HepG2 (cell line): ENCODE data around the gene FCAR. TPM values are rescaled to one million over a fixed set of nuclear protein-coding genes. Genes with fewer than 3 reads are reported as not detected.
"Not testable (repeated sequence)": the region's sequence is repeated elsewhere in the genome, so short reads cannot be mapped to it uniquely, and the experiment has no call there.

Experiments
- ATAC-seq: fragments of 200-7000 bp; cut with Tn5 transposase; 3 replicates; pipeline ENCODE4 v1.9.1; 2020; ENCODE audit warnings: mild to moderate bottlenecking, moderate library complexity
- BruUV-seq: library from RNA; stranded (reverse); fragments of 400-500 nt; replicated peaks from 2 replicates; lab custom pipeline; 2021; lab: Mats Ljungman, UMichigan
- CTCF ChIA-PET: fragments of 300-600 bp; formaldehyde crosslinking; extraction: SDS; loops from one replicate; lab custom pipeline; 2021; ENCODE audit warnings: low total read pairs, inconsistent platforms, low intra/inter-chr PET ratio; lab: Yijun Ruan, JAX
- POLR2A ChIA-PET: fragments of 350-600 bp; sonication (Branson Sonifier 250); formaldehyde crosslinking; loops from one replicate; lab custom pipeline; 2020; ENCODE audit warnings: antibody characterized with exemption, inconsistent platforms; lab: Yijun Ruan, JAX
- DNase-seq: peaks from one replicate; pipeline ENCODE4 v3.0.0-alpha.2; 2015; ENCODE audit warnings: low spot score
- FAIRE-seq: peaks from 3 replicates; lab custom pipeline; 2011; peaks lifted over from hg19 to GRCh38; lab: Jason Lieb, UNC
- H2AFZ ChIP-seq: one replicate; pipeline ENCODE4 v1.6.1; 2011; ENCODE audit warnings: low read length, inconsistent platforms
- H3K27ac ChIP-seq: fragments of 300-600 bp; 3 replicates; pipeline ENCODE4 v1.8.0; 2011; ENCODE audit warnings: mixed run types, mild to moderate bottlenecking, mixed read lengths, low read length, inconsistent platforms; ENCODE audit not compliant: insufficient read depth; ENCODE audit errors: extremely low read length
- H3K27me3 ChIP-seq, 2 experiments: fragments of 200-600 bp in 1 of 2; 2 replicates in 1 of 2; 3 replicates in 1 of 2; pipeline versions ENCODE4 v1.6.0 to v1.8.0; 2011; ENCODE audit warnings: low read length in 2 of 2, mild to moderate bottlenecking in 2 of 2, moderate library complexity in 2 of 2, inconsistent platforms in 1 of 2; ENCODE audit not compliant: insufficient read depth in 2 of 2, control insufficient read depth in 1 of 2
- H3K36me3 ChIP-seq, 2 experiments: fragments of 200-600 bp in 1 of 2; replicated peaks in 1 of 2; 2 replicates in 1 of 2; 3 replicates in 1 of 2; pipeline versions ENCODE4 v1.5.1 to v1.8.0; 2011; ENCODE audit warnings: low read length in 2 of 2, inconsistent platforms in 1 of 2; ENCODE audit not compliant: insufficient read depth in 2 of 2, control insufficient read depth in 1 of 2
- H3K4me1 ChIP-seq: 2 replicates; pipeline ENCODE4 v1.5.1; 2012; ENCODE audit warnings: low read length, inconsistent platforms; ENCODE audit not compliant: insufficient read depth
- H3K4me2 ChIP-seq: 2 replicates; pipeline ENCODE4 v1.6.0; 2011; ENCODE audit warnings: low read depth, low read length, inconsistent platforms
- H3K4me3 ChIP-seq, 3 experiments: fragments of 200-600 bp in 1 of 3; sonication (generic), shearing (Covaris generic) in 1 of 3; replicated peaks in 1 of 3; 2 replicates each; pipeline ENCODE4 v1.5.1; 2011 to 2016; ENCODE audit warnings: low read length in 3 of 3, inconsistent platforms in 2 of 3, low read depth in 2 of 3, mild to moderate bottlenecking in 2 of 3, control low read depth in 1 of 3, mixed read lengths in 1 of 3; ENCODE audit not compliant: insufficient read depth in 1 of 3
- H3K79me2 ChIP-seq: one replicate; pipeline ENCODE4 v1.6.1; 2011; ENCODE audit warnings: low read length, inconsistent platforms; ENCODE audit not compliant: insufficient read depth
- H3K9ac ChIP-seq: 2 replicates; pipeline ENCODE4 v1.6.0; 2011; ENCODE audit warnings: mild to moderate bottlenecking, low read depth, low read length, inconsistent platforms; ENCODE audit not compliant: insufficient read depth
- H3K9me3 ChIP-seq: 2 replicates; pipeline ENCODE4 v1.5.1; 2012; ENCODE audit warnings: mild to moderate bottlenecking, low read length
- H4K20me1 ChIP-seq: 2 replicates; pipeline ENCODE4 v1.6.0; 2011; ENCODE audit warnings: inconsistent platforms, mild to moderate bottlenecking, low read length, moderate library complexity; ENCODE audit not compliant: insufficient read depth
- BRCA1 ChIP-seq: sonication (generic); formaldehyde crosslinking; IDR thresholded peaks from 2 replicates; pipeline ENCODE4 v1.4.0; 2020; ENCODE audit warnings: missing genetic modification reagents
- TCF12 ChIP-seq, 2 experiments: fragments of 450-650 bp in 1 of 2; sonication (generic) in 1 of 2; formaldehyde crosslinking in 1 of 2; IDR thresholded peaks; 2 replicates each; pipeline versions ENCODE4 v1.6.1 to v1.8.0; 2017 to 2022; ENCODE audit warnings: antibody characterized with exemption in 1 of 2, mild to moderate bottlenecking in 1 of 2, missing genetic modification reagents in 1 of 2, moderate library complexity in 1 of 2
- TCF7 ChIP-seq: sonication (generic); IDR thresholded peaks from 2 replicates; pipeline ENCODE4 v1.6.1; 2016; ENCODE audit warnings: antibody characterized with exemption, low read depth
- ZNF749 ChIP-seq: sonication (generic); formaldehyde crosslinking; IDR thresholded peaks from 2 replicates; pipeline ENCODE4 v1.8.0; 2022; ENCODE audit warnings: mild to moderate bottlenecking, missing genetic modification reagents, moderate library complexity, borderline replicate concordance
- ZNF761 ChIP-seq: sonication (generic); formaldehyde crosslinking; conservative IDR thresholded peaks from 2 replicates; pipeline ENCODE4 v1.4.0; 2020; ENCODE audit warnings: mild to moderate bottlenecking, missing genetic modification reagents
- WGBS: methylation state at CpG from one replicate; pipeline ENCODE4 v1.1.6; 2017; ENCODE audit warnings: low lambda C conversion rate; 5-methylcytosine and 5-hydroxymethylcytosine counted together
- in situ Hi-C: cut with HindIII; loops from 2 replicates; pipeline ENCODE4 v1.10.0; 2017; ENCODE audit warnings: low pct_unique_long_range_greater_than_20kb; ENCODE audit not compliant: extremely low pct_ligation_motif_present
- intact Hi-C: fragments of 100-400 bp; cut with micrococcal nuclease; formaldehyde crosslinking; loops from one replicate; pipeline ENCODE4 v1.10.0; 2022; ENCODE audit not compliant: unreplicated experiment
- polyA plus RNA-seq, 8 experiments: library from polyadenylated mRNA; depleted of rRNA in 3 of 8; stranded (reverse) in 7 of 8; unstranded in 1 of 8; fragments of >200 nt; fragmentation: Illumina TruSeq in 4 of 8; extraction: Trizol in 4 of 8; gene quantifications; 2 replicates each; pipeline versions ENCODE4 v1.2.1 to v1.2.3, GENCODE V29; 2011 to 2016; ENCODE audit warnings: low read depth in 4 of 8, missing spikeins in 1 of 8, mixed read lengths in 1 of 8; ENCODE audit not compliant: insufficient read depth in 1 of 8
- total RNA-seq, 5 experiments: library from RNA; depleted of rRNA; stranded (reverse); fragments of >200 nt; fragmentation: Illumina TruSeq; extraction: Trizol; gene quantifications; 2 replicates each; pipeline ENCODE4 v1.2.3, GENCODE V29; 2016; ENCODE audit warnings: low read depth in 1 of 5

The FCAR gene
- total and polyA plus RNA-seq, 2 of the 13 experiments (the other 11 are each of a cell fraction or from before 2014, with no cell fraction given): not detected

DNA sequence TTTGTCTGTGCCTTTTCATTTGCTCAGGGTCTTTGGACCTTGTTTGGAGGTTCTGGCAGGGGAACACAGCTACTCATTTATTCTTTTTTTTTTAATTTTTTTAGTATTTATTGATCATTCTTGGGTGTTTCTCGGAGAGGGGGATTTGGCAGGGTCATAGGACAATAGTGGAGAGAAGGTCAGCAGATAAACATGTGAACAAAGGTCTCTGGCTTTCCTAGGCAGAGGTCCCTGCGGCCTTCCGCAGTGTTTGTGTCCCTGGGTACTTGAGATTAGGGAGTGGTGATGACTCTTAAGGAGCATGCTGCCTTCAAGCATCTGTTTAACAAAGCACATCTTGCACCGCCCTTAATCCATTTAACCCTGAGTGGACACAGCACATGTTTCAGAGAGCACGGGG is 33.9 kb downstream of the FCAR start:
- H3K36me3 ChIP-seq, intact Hi-C loops: not testable (repeated sequence)

DNA sequence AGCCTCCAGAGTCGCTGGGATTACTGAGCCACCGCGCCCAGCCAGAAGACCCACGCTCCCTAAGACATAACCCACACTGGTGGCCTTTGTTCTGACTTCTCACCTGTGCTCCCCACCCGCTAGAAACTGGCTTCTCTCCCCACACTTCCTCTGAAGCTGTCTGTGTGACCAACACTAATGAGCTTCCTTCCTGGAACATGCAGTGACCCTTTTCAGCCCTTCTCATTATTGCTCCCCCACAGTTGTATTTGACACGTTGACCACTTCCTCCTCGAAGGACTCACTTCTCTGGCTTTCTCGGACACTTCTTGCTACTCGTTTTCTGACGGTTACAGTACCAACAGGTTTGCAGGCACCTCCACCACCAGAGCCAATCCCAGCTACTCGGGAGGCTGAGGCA is 42.8 kb downstream of the FCAR start:
- no peak overlapping the region for H3K4me3 ChIP-seq
- H3K27ac ChIP-seq: no peak overlapping the region
- H3K36me3 ChIP-seq: no peaks in the 10 kb centered on the region
- FAIRE-seq (no peak), DNase-seq (no peak), ATAC-seq (no peak)
- H3K79me2 ChIP-seq: no peaks in the 10 kb centered on the region
- H3K4me2 ChIP-seq: no peak overlapping the region
- H4K20me1 ChIP-seq: no peaks in the 10 kb centered on the region
- H2AFZ ChIP-seq: no peak overlapping the region
- POLR2A ChIA-PET: no interaction called here
- 32% methylated on average over 11 of the region's 11 CpGs for WGBS
- CTCF ChIA-PET: no interaction called here
- peaks cover 0 to 5% of the 10 kb centered on the region in 2 experiments; a peak in 2 of 5 replicates for H3K27me3 ChIP-seq
- in situ Hi-C loops: no loop called here
- TF ChIP-seq TCF7 (no peak), ZNF761 (no peak), BRCA1 (CRISPR knock-in tag) (no peak), ZNF749 (no peak), TCF12 (IDR thresholded peaks at IDR 0.05) (no peak), TCF12 (CRISPR knock-in tag; IDR thresholded peaks at IDR 0.05) (no peak)
- TF ChIP-seq, all 625 proteins: peak for 0
- H3K4me1 ChIP-seq: no peaks in the 10 kb centered on the region
- H3K9ac ChIP-seq: no peak overlapping the region
- intact Hi-C loops: no loop called here
- BruUV-seq: no TSS peak
- H3K9me3 ChIP-seq: no peaks in the 10 kb centered on the region

More for the DNA sequence above, 33.9 kb downstream of the FCAR start:
- DNase-seq, in situ Hi-C loops, H3K9me3 ChIP-seq, POLR2A ChIA-PET, H4K20me1 ChIP-seq, H2AFZ ChIP-seq, H3K4me1 ChIP-seq, H3K4me3 ChIP-seq, H3K27ac ChIP-seq, FAIRE-seq, ATAC-seq, BruUV-seq, H3K79me2 ChIP-seq, CTCF ChIA-PET, H3K4me2 ChIP-seq, H3K9ac ChIP-seq: not testable (repeated sequence)
- WGBS: 12% methylated on average over 4 of the region's 5 CpGs
- H3K27me3 ChIP-seq: peaks cover 2 to 11% of the 10 kb centered on the region in 2 experiments; a peak in 2 of 5 replicates
